ENCODE data around the gene SNX13. TPM values are rescaled to one million over a fixed set of nuclear protein-coding genes. Genes with fewer than 3 reads are reported as not detected.

The SNX13 gene
- total and polyA plus RNA-seq, 2 experiments from 2014 or later: 7.5 to 42.7 TPM

- peaks cover 100% of the 10 kb centered on the region for H3K79me2 ChIP-seq (replicated peaks; ENCODE audit: insufficient read depth)
- H3K4me1 Mint-ChIP-seq: peaks cover 39% of the 10 kb centered on the region
- no peak for ATAC-seq
Measured at GRCh38 chr7:17916786-17917185, 23.5 kb downstream of the SNX13 start.

More at GRCh38 chr7:17916786-17917185, 23.5 kb downstream of the SNX13 start:
- Mint-ChIP-seq H3K27me3 (ENCODE audit: insufficient read depth, low read depth, poor library complexity) (peaks cover 2% of the 10 kb centered on the region), H3K4me3 (no peak overlapping the region), H3K36me3 (ENCODE audit: low read depth) (no peaks in the 10 kb centered on the region), H3K27ac (no peak overlapping the region), H3K9me3 (no peaks in the 10 kb centered on the region; the same call in 2 of the 3 replicates)
- Histone ChIP-seq H3K4me2 (no peak overlapping the region), H3K27me3 (ENCODE audit: insufficient read depth) (no peaks in the 10 kb centered on the region), H3K4me1 (ENCODE audit: insufficient read depth) (peaks cover 22% of the 10 kb centered on the region), H2AFZ (no peak overlapping the region), H3K9me2 (ENCODE audit: insufficient read depth) (no peaks in the 10 kb centered on the region), H3K27ac (ENCODE audit: low read depth) (no peak overlapping the region), H4K20me1 (replicated peaks; ENCODE audit: insufficient read depth) (no peaks in the 10 kb centered on the region), H3K4me3 (no peak overlapping the region), H3F3A (replicated peaks; ENCODE audit: low read depth) (no peaks in the 10 kb centered on the region), H3K36me3 (ENCODE audit: insufficient read depth) (no peaks in the 10 kb centered on the region)
- TF ChIP-seq CREB1 (CRISPR knock-in tag; IDR thresholded peaks at IDR 0.05; ENCODE audit: low read depth) (no peak), NANOG (IDR thresholded peaks at IDR 0.05; ENCODE audit: borderline replicate concordance) (no peak), ZNF114 (CRISPR knock-in tag; IDR thresholded peaks at IDR 0.05) (no peak), STAT1 (IDR thresholded peaks at IDR 0.05; ENCODE audit: unreplicated experiment) (no peak), ETS1 (IDR thresholded peaks at IDR 0.05) (no peak), CTCF (conservative IDR thresholded peaks at IDR 0.05; ENCODE audit: low read depth in 2 of 2) (no peak), EZH2 (IDR thresholded peaks at IDR 0.05; ENCODE audit: low read depth, unreplicated experiment) (no peak), ZNF462 (CRISPR knock-in tag; IDR thresholded peaks at IDR 0.05) (no peak), ZNF331 (CRISPR knock-in tag; IDR thresholded peaks at IDR 0.05; ENCODE audit: low read depth) (no peak), EZH2phosphoT487 (IDR thresholded peaks at IDR 0.05; ENCODE audit: unreplicated experiment) (no peak), JUNB (IDR thresholded peaks at IDR 0.05; ENCODE audit: unreplicated experiment) (no peak), REST (IDR thresholded peaks at IDR 0.05; ENCODE audit: unreplicated experiment) (no peak)
- DNase-seq (ENCODE audit: low spot score): no peak

Data from GM23338 (cell line).